22Rv1 (cell line): ENCODE measurements around the gene CAPN13.

ENCODE experiments used
- CTCF ChIP-seq: fragments of 450-650 bp; IDR thresholded peaks from 2 replicates; pipeline ENCODE4 v1.5.1; 2017; ENCODE audit warnings: mild to moderate bottlenecking
- ZFX ChIP-seq: fragments of 450-650 bp; IDR thresholded peaks from 2 replicates; pipeline ENCODE4 v1.6.1; 2017; ENCODE audit warnings: antibody characterized with exemption, borderline replicate concordance

- TF ChIP-seq CTCF, result no peak
- TF ChIP-seq ZFX, result no peak
These were observed 127.7 kb downstream of the CAPN13 start for GRCh38 chr2:30679426-30680088.
